ENCODE results near the gene ZNF516.

The ZNF516 gene

DNA sequence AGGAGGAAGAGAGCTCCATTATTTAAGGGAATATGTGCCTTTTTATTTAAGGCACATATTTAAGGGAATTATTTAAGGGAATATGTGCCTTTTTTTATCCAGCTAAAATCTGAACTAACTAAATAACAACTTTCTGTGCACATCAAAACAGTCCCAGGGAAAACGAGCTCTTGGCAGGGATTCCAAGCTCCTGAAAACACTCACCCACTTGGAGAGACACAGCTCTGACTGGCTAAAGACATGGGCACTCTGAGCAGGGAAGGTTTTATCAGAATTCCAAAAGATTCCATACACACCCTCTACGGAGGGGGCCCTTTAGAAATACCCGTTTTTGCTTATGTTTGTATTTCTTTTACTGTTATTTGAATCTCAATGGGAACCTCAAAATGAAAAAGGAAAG, 181.0 kb downstream of the ZNF516 start:
- TF ChIP-seq CTCF (IDR thresholded peaks at IDR 0.05; ENCODE audit: low read depth, low read length), result no peak
- no peak overlapping the region for H3K4me3 ChIP-seq (ENCODE audit: low read depth, low read length)
